ENCODE results near the gene ACTN1. TPM values are rescaled to one million over a fixed set of nuclear protein-coding genes. Genes with fewer than 3 reads are reported as not detected.

ACTN1 gene
- polyA plus RNA-seq, 3 donors = 41.4 to 75.0 (median 69.4) TPM

DNA sequence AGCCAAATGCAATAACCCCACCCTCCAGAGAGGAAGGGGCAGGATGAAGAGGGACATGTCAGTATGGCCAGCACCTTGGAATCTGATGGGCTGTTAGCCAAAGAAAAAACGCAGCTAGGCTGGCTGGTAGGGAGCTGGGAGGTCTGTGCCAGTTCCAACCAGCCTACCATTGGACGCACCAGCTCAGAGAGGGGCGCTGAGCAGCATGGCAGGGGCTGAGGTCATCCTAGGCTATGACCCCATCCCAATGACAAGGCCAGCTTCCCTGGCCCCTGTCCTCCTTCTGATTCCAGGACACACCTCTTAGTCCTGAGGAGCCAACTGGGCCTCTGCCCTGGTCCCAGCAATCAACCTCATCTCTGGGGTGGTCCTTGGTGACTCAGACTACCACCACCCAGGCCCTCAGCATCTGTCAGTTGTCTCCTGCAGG, 12.2 kb downstream of the ACTN1 start:
- no peaks in the 10 kb centered on the region for H3K9me3 Mint-ChIP-seq
- peak overlapping the region in 1 of 2 donors; percentile 49 for H3K27ac ChIP-seq (ENCODE audit: low read depth in 1 of 2, low read length in 2 of 2)
- H3K4me1 ChIP-seq (ENCODE audit: control insufficient read depth in 1 of 2, insufficient read depth in 2 of 2, low read length in 2 of 2) = peaks cover 0 to 3% of the 10 kb centered on the region in 2 donors
- peaks cover 20 to 45% of the 10 kb centered on the region in 2 donors for H3K36me3 Mint-ChIP-seq
- no peak overlapping the region for H3K4me2 ChIP-seq (replicated peaks; ENCODE audit: extremely low read depth, low read length, poor library complexity, severe bottlenecking)
- intact Hi-C loops (cut with micrococcal nuclease) = no loop called here
- H3K4me1 Mint-ChIP-seq = peaks cover 50% of the 10 kb centered on the region
- WGBS (ENCODE audit: insufficient coverage) = 96% methylated on average over 3 of the region's 3 CpGs
- peak overlapping the region; percentile 31 to 85 (median 60) for H3K27ac Mint-ChIP-seq
- peaks cover 100% of the 10 kb centered on the region for H3K79me2 ChIP-seq (ENCODE audit: insufficient read depth, low read length)
- H3K27me3 Mint-ChIP-seq (ENCODE audit: low read depth in 3 of 3) = no peaks in the 10 kb centered on the region
- no peaks in the 10 kb centered on the region for H3K9me3 ChIP-seq (replicated peaks in 1 of 2; ENCODE audit: control insufficient read depth in 1 of 2, insufficient read depth in 1 of 2, low read length in 2 of 2)
- peak overlapping the region in 1 of 2 donors; percentile 61 for H3K4me3 Mint-ChIP-seq
- no peak for DNase-seq
- H3K27me3 ChIP-seq (ENCODE audit: control insufficient read depth in 2 of 2, insufficient read depth in 2 of 2, low read length in 2 of 2) = no peaks in the 10 kb centered on the region
- no peak overlapping the region for H3K4me3 ChIP-seq (replicated peaks in 1 of 3; ENCODE audit: low read depth in 2 of 3, low read length in 3 of 3)
- no peak overlapping the region for H3K9ac ChIP-seq (ENCODE audit: insufficient read depth, low read length, poor library complexity, severe bottlenecking)
- no peak overlapping the region for H2AFZ ChIP-seq (ENCODE audit: insufficient read depth, low read depth, low read length, poor library complexity, severe bottlenecking)
- TF ChIP-seq, protein P1, sequence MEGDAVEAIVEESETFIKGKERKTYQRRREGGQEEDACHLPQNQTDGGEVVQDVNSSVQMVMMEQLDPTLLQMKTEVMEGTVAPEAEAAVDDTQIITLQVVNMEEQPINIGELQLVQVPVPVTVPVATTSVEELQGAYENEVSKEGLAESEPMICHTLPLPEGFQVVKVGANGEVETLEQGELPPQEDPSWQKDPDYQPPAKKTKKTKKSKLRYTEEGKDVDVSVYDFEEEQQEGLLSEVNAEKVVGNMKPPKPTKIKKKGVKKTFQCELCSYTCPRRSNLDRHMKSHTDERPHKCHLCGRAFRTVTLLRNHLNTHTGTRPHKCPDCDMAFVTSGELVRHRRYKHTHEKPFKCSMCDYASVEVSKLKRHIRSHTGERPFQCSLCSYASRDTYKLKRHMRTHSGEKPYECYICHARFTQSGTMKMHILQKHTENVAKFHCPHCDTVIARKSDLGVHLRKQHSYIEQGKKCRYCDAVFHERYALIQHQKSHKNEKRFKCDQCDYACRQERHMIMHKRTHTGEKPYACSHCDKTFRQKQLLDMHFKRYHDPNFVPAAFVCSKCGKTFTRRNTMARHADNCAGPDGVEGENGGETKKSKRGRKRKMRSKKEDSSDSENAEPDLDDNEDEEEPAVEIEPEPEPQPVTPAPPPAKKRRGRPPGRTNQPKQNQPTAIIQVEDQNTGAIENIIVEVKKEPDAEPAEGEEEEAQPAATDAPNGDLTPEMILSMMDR (IDR thresholded peaks at IDR 0.05) = no peak
- H3K36me3 ChIP-seq (replicated peaks in 1 of 2; ENCODE audit: control insufficient read depth in 1 of 2, insufficient read depth in 2 of 2, low read length in 2 of 2) = peaks cover 4 to 37% of the 10 kb centered on the region in 2 donors
- peaks cover 100% of the 10 kb centered on the region for H4K20me1 ChIP-seq (ENCODE audit: insufficient read depth, low read length)

DNA sequence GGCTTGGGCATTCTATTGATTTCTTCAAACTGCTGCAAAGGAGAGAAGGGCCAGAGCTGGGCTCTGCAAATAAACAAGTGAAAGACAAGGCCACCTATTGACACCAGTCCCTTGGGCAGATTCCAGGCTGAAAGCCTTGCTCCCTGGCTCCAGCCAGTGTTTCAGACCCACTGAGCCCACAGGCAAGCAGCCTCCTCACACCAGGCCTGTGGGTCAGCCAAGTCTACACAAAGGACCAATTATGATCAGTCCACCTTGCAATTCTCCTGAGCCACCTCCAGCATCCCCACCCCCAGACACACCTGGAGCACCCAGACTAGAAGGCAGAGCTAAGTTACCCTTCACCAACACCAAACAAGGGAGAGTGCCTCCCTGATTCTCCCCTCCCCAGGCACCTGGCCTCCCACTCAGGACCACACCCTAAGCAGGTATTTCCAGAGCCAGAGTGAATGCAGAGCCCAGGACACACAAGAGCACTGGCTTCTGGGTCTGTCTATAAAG, 13.8 kb downstream of the ACTN1 start:
- Histone ChIP-seq H3K36me3 (replicated peaks in 1 of 2; ENCODE audit: control insufficient read depth in 1 of 2, insufficient read depth in 2 of 2, low read length in 2 of 2) (peaks cover 4 to 21% of the 10 kb centered on the region in 2 donors), H3K4me2 (replicated peaks; ENCODE audit: extremely low read depth, low read length, poor library complexity, severe bottlenecking) (no peak overlapping the region), H3K9me3 (replicated peaks in 1 of 2; ENCODE audit: control insufficient read depth in 1 of 2, insufficient read depth in 1 of 2, low read length in 2 of 2) (no peaks in the 10 kb centered on the region), H3K79me2 (ENCODE audit: insufficient read depth, low read length) (peaks cover 100% of the 10 kb centered on the region), H3K4me1 (ENCODE audit: control insufficient read depth in 1 of 2, insufficient read depth in 2 of 2, low read length in 2 of 2) (peaks cover 0 to 3% of the 10 kb centered on the region in 2 donors), H3K9ac (ENCODE audit: insufficient read depth, low read length, poor library complexity, severe bottlenecking) (no peak overlapping the region), H3K27ac (ENCODE audit: low read depth in 1 of 2, low read length in 2 of 2) (peak overlapping the region in 1 of 2 donors; percentile 21), H2AFZ (ENCODE audit: insufficient read depth, low read depth, low read length, poor library complexity, severe bottlenecking) (no peak overlapping the region), H3K4me3 (replicated peaks in 1 of 3; ENCODE audit: low read depth in 2 of 3, low read length in 3 of 3) (no peak overlapping the region), H3K27me3 (ENCODE audit: control insufficient read depth in 2 of 2, insufficient read depth in 2 of 2, low read length in 2 of 2) (no peaks in the 10 kb centered on the region), H4K20me1 (ENCODE audit: insufficient read depth, low read length) (peaks cover 98% of the 10 kb centered on the region)
- intact Hi-C loops (cut with micrococcal nuclease) = no loop called here
- DNase-seq = no peak
- peaks cover 0 to 1% (median 0%) of the 10 kb centered on the region in 7 donors for H3K9me3 Mint-ChIP-seq
- peaks cover 18 to 45% of the 10 kb centered on the region in 2 donors for H3K36me3 Mint-ChIP-seq
- TF ChIP-seq, protein P1 (IDR thresholded peaks at IDR 0.05) = no peak
- H3K27ac Mint-ChIP-seq = peak overlapping the region in 4 of 7 donors; percentile 17 to 84 (median 60)
- no peak overlapping the region for H3K4me3 Mint-ChIP-seq
- H3K4me1 Mint-ChIP-seq = peaks cover 46% of the 10 kb centered on the region
- H3K27me3 Mint-ChIP-seq (ENCODE audit: low read depth in 3 of 3) = no peaks in the 10 kb centered on the region

All from CD14-positive monocyte (primary cell).